IMR-90 (cell line): ENCODE data around the gene SOD1. TPM values are rescaled to one million over a fixed set of nuclear protein-coding genes. Genes with fewer than 3 reads are reported as not detected.

Experiments
- ATAC-seq: fragments of 200-7000 bp; cut with Tn5 transposase; 2 replicates; pipeline ENCODE4 v1.9.1; 2020; ENCODE audit warnings: low read depth, mild to moderate bottlenecking, moderate library complexity
- BruUV-seq: library from RNA; stranded (reverse); fragments of 400-500 nt; replicated peaks from 2 replicates; lab custom pipeline; 2021; lab: Mats Ljungman, UMichigan
- CTCF ChIA-PET: fragments of 300-600 bp; formaldehyde crosslinking; extraction: SDS; loops from one replicate; lab custom pipeline; 2021; ENCODE audit warnings: antibody characterized with exemption; lab: Yijun Ruan, JAX
- POLR2A ChIA-PET: fragments of 300-600 bp; sonication (Branson Sonifier 250); formaldehyde crosslinking; loops from one replicate; lab custom pipeline; 2022; ENCODE audit warnings: antibody characterized with exemption; ENCODE audit not compliant: unreplicated experiment; lab: Charles Lee
- DNase-seq: peaks from one replicate; pipeline ENCODE4 v3.0.0; 2013
- H2AFZ ChIP-seq: replicated peaks from 2 replicates; pipeline ENCODE3; 2013; ENCODE audit warnings: low read length, mild to moderate bottlenecking; ENCODE audit not compliant: poor library complexity
- H2AK5ac ChIP-seq: 2 replicates; pipeline ENCODE4 v1.6.1; 2013; ENCODE audit warnings: low read depth, low read length, inconsistent platforms
- H2AK9ac ChIP-seq: replicated peaks from 2 replicates; pipeline ENCODE3; 2013; ENCODE audit warnings: mild to moderate bottlenecking, low read depth, low read length, moderate library complexity; ENCODE audit not compliant: poor library complexity
- H2BK120ac ChIP-seq: 2 replicates; pipeline ENCODE4 v1.6.1; 2013; ENCODE audit warnings: low read depth, low read length, inconsistent platforms
- H2BK15ac ChIP-seq: 3 replicates; pipeline ENCODE4 v1.6.1; 2013; ENCODE audit warnings: low read depth, low read length, inconsistent platforms
- H2BK20ac ChIP-seq: 2 replicates; pipeline ENCODE4 v1.6.1; 2013; ENCODE audit warnings: low read depth, mild to moderate bottlenecking, inconsistent platforms, low read length, moderate library complexity
- H2BK5ac ChIP-seq: 2 replicates; pipeline ENCODE4 v1.6.1; 2013; ENCODE audit warnings: mild to moderate bottlenecking, low read depth, low read length, inconsistent platforms; ENCODE audit not compliant: poor library complexity, severe bottlenecking
- H3K14ac ChIP-seq: replicated peaks from 2 replicates; pipeline ENCODE4 v1.6.1; 2013; ENCODE audit warnings: low read depth, low read length, inconsistent platforms
- H3K18ac ChIP-seq: 2 replicates; pipeline ENCODE4 v1.6.1; 2013; ENCODE audit warnings: low read depth, low read length, control low read depth
- H3K23ac ChIP-seq: 2 replicates; pipeline ENCODE4 v1.6.1; 2013; ENCODE audit warnings: low read depth, low read length, inconsistent platforms
- H3K27ac ChIP-seq: 2 replicates; pipeline ENCODE4 v1.5.1; 2013; ENCODE audit warnings: mild to moderate bottlenecking, control low read depth, low read length; ENCODE audit not compliant: insufficient read depth
- H3K27me3 ChIP-seq: 2 replicates; pipeline ENCODE4 v1.6.1; 2013; ENCODE audit warnings: low read length; ENCODE audit not compliant: control insufficient read depth, insufficient read depth
- H3K36me3 ChIP-seq: 2 replicates; pipeline ENCODE4 v1.6.1; 2013; ENCODE audit warnings: low read length, mixed read lengths; ENCODE audit not compliant: control insufficient read depth, insufficient read depth
- H3K4ac ChIP-seq: 2 replicates; pipeline ENCODE4 v1.6.1; 2013; ENCODE audit warnings: low read depth, low read length, inconsistent platforms
- H3K4me1 ChIP-seq: 2 replicates; pipeline ENCODE4 v1.6.1; 2013; ENCODE audit warnings: low read length, mixed read lengths; ENCODE audit not compliant: control insufficient read depth, insufficient read depth
- H3K4me2 ChIP-seq: 2 replicates; pipeline ENCODE4 v1.6.1; 2013; ENCODE audit warnings: low read depth, mild to moderate bottlenecking, control low read depth, low read length, moderate library complexity
- H3K4me3 ChIP-seq: 2 replicates; pipeline ENCODE4 v1.5.1; 2013; ENCODE audit warnings: low read depth, mild to moderate bottlenecking, control low read depth, low read length, moderate library complexity; ENCODE audit not compliant: insufficient read depth
- H3K56ac ChIP-seq: 2 replicates; pipeline ENCODE4 v1.6.1; 2013; ENCODE audit warnings: low read length, inconsistent platforms; ENCODE audit not compliant: insufficient read depth; ENCODE audit errors: extremely low read depth
- H3K79me1 ChIP-seq, 2 experiments: 2 replicates each; pipeline ENCODE4 v1.6.1; 2013; ENCODE audit warnings: low read length in 2 of 2, inconsistent platforms in 1 of 2, low read depth in 1 of 2
- H3K9ac ChIP-seq: 2 replicates; pipeline ENCODE4 v1.6.1; 2013; ENCODE audit warnings: low read depth, low read length, control low read depth
- H3K9me1 ChIP-seq: 2 replicates; pipeline ENCODE4 v1.6.1; 2013; ENCODE audit warnings: low read length, inconsistent platforms; ENCODE audit not compliant: insufficient read depth
- H3K9me3 ChIP-seq: 2 replicates; pipeline ENCODE4 v1.6.1; 2013; ENCODE audit warnings: low read length; ENCODE audit not compliant: control insufficient read depth, insufficient read depth
- H4K20me1 ChIP-seq: 2 replicates; pipeline ENCODE4 v1.6.1; 2013; ENCODE audit warnings: low read length, inconsistent platforms; ENCODE audit not compliant: insufficient read depth
- H4K5ac ChIP-seq: 2 replicates; pipeline ENCODE4 v1.6.1; 2013; ENCODE audit warnings: mild to moderate bottlenecking, low read depth, low read length, control low read depth
- H4K8ac ChIP-seq, 2 experiments: 2 replicates each; pipeline ENCODE4 v1.6.1; 2013; ENCODE audit warnings: low read depth in 2 of 2, low read length in 2 of 2, control low read depth in 1 of 2, inconsistent platforms in 1 of 2
- H4K91ac ChIP-seq: 2 replicates; pipeline ENCODE4 v1.6.1; 2013; ENCODE audit warnings: low read depth, low read length, inconsistent platforms; ENCODE audit not compliant: insufficient read depth
- CHD1 ChIP-seq: IDR thresholded peaks from 2 replicates; pipeline ENCODE4 v1.6.1; 2012; ENCODE audit warnings: low read depth, low read length, improper control_type of control experiment
- WGBS, 2 experiments: methylation state at CpG; one replicate each; pipeline versions ENCODE4 v1.1.5 to v1.1.7; 2013; ENCODE audit warnings: missing lambda C conversion rate in 2 of 2; ENCODE audit not compliant: insufficient read length in 1 of 2; ENCODE audit errors: extremely low coverage in 2 of 2; 5-methylcytosine and 5-hydroxymethylcytosine counted together
- dilution Hi-C: fragments of 300-500 bp; cut with HindIII; formaldehyde crosslinking; loops from one replicate; pipeline ENCODE4 v1.14.3; 2018; ENCODE audit warnings: low sequenced_read_pairs; ENCODE audit not compliant: unreplicated experiment
- in situ Hi-C: fragments of 300-500 bp; cut with MboI; formaldehyde crosslinking; loops from 3 replicates; pipeline ENCODE4 v1.14.3; 2019; ENCODE audit warnings: low sequenced_read_pairs, inconsistent platforms, mixed read lengths
- intact Hi-C: fragments of 100-400 bp; cut with micrococcal nuclease; formaldehyde crosslinking; loops from 2 replicates; pipeline ENCODE4 v1.10.0; 2022
- polyA plus RNA-seq, 3 experiments: library from polyadenylated mRNA; depleted of rRNA; stranded (reverse); fragments of >200 nt; gene quantifications; 2 replicates each; pipeline ENCODE4 v1.2.3, GENCODE V29; 2012; ENCODE audit warnings: low replicate concordance in 1 of 3
- total RNA-seq: library from RNA; depleted of rRNA; stranded (reverse); fragments of >200 nt; gene quantifications from 2 replicates; pipeline ENCODE4 v1.2.3, GENCODE V29; 2012
- TF ChIP-seq, protein P1 (sequence below): fragments of 150-350 bp; IDR thresholded peaks from 2 replicates; pipeline ENCODE4 v1.6.1; 2016; ENCODE audit warnings: low read depth, mild to moderate bottlenecking, low read length, moderate library complexity, borderline replicate concordance

The SOD1 gene
- total and polyA plus RNA-seq, 2 of the 4 experiments (the other 2 are of a cell fraction): 312 to 392 TPM

GRCh38 chr21:31711745-31712285 lies 52.3 kb downstream of the SOD1 start:
- Histone ChIP-seq H2AFZ (no peak overlapping the region), H4K20me1 (peaks cover 61% of the 10 kb centered on the region), H3K4me2 (no peak overlapping the region), H3K27ac (no peak overlapping the region), H3K36me3 (no peaks in the 10 kb centered on the region), H3K4me3 (no peak overlapping the region), H2AK9ac (no peak overlapping the region), H2BK120ac (no peak overlapping the region), H3K18ac (no peak overlapping the region), H3K9me1 (no peaks in the 10 kb centered on the region; the same call in 1 of the 2 replicates), H3K56ac (no peak overlapping the region), H4K8ac (no peak overlapping the region), H3K23ac (no peak overlapping the region), H2BK20ac (no peak overlapping the region), H3K4ac (no peak overlapping the region), H3K79me1 (peaks cover 3 to 31% of the 10 kb centered on the region in 2 experiments; a peak in 2 of 4 replicates), H3K27me3 (no peaks in the 10 kb centered on the region), H3K9ac (no peak overlapping the region), H2BK5ac (no peak overlapping the region), H4K5ac (no peak overlapping the region), H2AK5ac (no peak overlapping the region), H4K91ac (no peak overlapping the region), H3K4me1 (peaks cover 12% of the 10 kb centered on the region), H2BK15ac (no peak overlapping the region), H3K14ac (no peak overlapping the region), H3K9me3 (no peaks in the 10 kb centered on the region)
- intact Hi-C loops (no loop called here), in situ Hi-C loops (no loop called here), dilution Hi-C loops (no loop called here)
- TF ChIP-seq CHD1: no peak
- TF ChIP-seq, protein P1, sequence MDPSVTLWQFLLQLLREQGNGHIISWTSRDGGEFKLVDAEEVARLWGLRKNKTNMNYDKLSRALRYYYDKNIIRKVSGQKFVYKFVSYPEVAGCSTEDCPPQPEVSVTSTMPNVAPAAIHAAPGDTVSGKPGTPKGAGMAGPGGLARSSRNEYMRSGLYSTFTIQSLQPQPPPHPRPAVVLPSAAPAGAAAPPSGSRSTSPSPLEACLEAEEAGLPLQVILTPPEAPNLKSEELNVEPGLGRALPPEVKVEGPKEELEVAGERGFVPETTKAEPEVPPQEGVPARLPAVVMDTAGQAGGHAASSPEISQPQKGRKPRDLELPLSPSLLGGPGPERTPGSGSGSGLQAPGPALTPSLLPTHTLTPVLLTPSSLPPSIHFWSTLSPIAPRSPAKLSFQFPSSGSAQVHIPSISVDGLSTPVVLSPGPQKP: no peak
- no TSS peak for BruUV-seq
- WGBS, 2 experiments: no CpG with 5 or more reads among the region's 1 CpG
- DNase-seq (no peak), ATAC-seq (no peak)
- ChIA-PET CTCF (no interaction called here), POLR2A (interaction anchor here (0.7 kb wide), 1 partner anchor 566 kb away, joined by 8 read pairs; no protein-coding TSS in a partner anchor)
